Bronchial epithelial cell (primary cell): ENCODE data around the gene SMIM24. TPM values are rescaled to one million over a fixed set of nuclear protein-coding genes. Genes with fewer than 3 reads are reported as not detected.

Experiments used
- DNase-seq: peaks from one replicate; pipeline ENCODE4 v3.0.0-alpha.2; 2010; ENCODE audit warnings: low read depth
- FAIRE-seq: peaks from 2 replicates; lab custom pipeline; 2011; peaks lifted over from hg19 to GRCh38; lab: Jason Lieb, UNC
- H3K27me3 ChIP-seq: 2 replicates; pipeline ENCODE4 v1.5.1; 2011; ENCODE audit warnings: low read length; ENCODE audit not compliant: control insufficient read depth, insufficient read depth
- H3K36me3 ChIP-seq: 2 replicates; pipeline ENCODE4 v1.5.1; 2011; ENCODE audit warnings: low read length; ENCODE audit not compliant: control insufficient read depth, insufficient read depth
- H3K4me3 ChIP-seq: 2 replicates; pipeline ENCODE4 v1.5.1; 2011; ENCODE audit warnings: mild to moderate bottlenecking, low read depth, low read length, control low read depth
- total RNA-seq: library from RNA; depleted of rRNA; stranded (reverse); fragments of >200 nt; gene quantifications from 2 replicates; pipeline ENCODE4 v1.2.1, GENCODE V29; 2014
- TF ChIP-seq, protein P1 (sequence below): IDR thresholded peaks from 2 replicates; pipeline ENCODE4 v1.5.1; 2011; ENCODE audit warnings: mild to moderate bottlenecking, moderate library complexity, low read length, control low read depth, inconsistent platforms; ENCODE audit not compliant: insufficient read depth, severe bottlenecking

SMIM24 gene
- total RNA-seq, 1 donor from 2014 or later = not detected

DNA sequence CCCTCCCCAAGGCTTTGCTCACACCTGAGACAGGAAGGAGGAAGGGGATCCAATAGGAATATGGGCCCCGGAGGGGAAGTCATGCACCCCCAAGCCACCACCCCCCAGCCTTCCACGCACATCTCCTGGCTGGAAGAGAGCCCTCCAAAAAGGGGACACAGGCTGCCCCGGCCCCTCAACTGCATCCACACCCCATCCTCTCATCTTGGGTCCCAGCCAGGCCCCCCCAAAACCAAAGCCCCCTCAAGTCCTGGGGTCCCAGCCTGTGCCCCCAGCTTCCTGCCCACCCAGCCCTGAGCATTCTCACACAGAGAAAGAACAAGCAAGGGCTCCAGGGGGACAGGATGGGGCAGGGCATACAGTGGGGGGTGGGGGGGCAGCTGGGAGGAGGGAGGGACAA, 12.1 kb downstream of the SMIM24 start:
- H3K27me3 ChIP-seq = no peaks in the 10 kb centered on the region
- FAIRE-seq = no peak
- DNase-seq = no peak
- peaks cover 1% of the 10 kb centered on the region for H3K36me3 ChIP-seq
- no peak overlapping the region for H3K4me3 ChIP-seq
- TF ChIP-seq, protein P1, sequence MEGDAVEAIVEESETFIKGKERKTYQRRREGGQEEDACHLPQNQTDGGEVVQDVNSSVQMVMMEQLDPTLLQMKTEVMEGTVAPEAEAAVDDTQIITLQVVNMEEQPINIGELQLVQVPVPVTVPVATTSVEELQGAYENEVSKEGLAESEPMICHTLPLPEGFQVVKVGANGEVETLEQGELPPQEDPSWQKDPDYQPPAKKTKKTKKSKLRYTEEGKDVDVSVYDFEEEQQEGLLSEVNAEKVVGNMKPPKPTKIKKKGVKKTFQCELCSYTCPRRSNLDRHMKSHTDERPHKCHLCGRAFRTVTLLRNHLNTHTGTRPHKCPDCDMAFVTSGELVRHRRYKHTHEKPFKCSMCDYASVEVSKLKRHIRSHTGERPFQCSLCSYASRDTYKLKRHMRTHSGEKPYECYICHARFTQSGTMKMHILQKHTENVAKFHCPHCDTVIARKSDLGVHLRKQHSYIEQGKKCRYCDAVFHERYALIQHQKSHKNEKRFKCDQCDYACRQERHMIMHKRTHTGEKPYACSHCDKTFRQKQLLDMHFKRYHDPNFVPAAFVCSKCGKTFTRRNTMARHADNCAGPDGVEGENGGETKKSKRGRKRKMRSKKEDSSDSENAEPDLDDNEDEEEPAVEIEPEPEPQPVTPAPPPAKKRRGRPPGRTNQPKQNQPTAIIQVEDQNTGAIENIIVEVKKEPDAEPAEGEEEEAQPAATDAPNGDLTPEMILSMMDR = no peak

DNA sequence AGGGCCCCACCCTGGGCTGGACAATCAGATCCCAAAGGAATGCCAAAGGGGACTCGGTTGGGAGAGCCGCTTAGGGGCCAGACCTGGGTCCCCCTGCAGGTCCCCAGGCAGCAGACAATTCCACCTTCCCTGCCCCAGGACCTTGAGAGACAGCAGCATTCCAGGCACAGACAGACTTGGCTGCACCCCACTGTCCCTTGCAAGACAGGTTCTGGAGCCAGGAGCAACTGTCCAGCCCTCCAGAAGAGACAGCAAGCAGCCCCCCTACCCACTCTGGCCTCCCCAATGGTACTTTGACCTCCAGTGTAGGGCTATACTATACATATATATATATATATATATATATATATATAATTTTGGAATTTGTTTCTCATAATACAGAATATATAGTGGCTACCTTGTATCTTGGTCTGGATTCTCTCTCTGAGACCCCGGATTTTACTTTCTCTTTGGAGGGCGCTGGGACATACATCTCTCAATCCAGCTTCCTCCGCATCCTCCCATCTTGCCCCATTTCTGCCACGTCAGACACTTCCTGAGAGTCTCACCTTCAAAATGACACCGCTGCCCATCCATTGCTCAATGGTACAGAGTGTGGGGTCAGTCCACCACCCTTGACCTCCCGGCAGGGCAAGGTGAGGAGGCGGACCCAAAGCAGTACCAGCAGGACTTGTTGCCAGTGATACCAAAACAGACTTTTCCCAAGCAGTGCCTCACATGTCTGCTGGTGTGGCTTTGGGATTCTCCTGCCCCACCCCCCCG, 12.7 kb downstream of the SMIM24 start:
- no peak overlapping the region for H3K4me3 ChIP-seq
- DNase-seq = no peak
- no peaks in the 10 kb centered on the region for H3K27me3 ChIP-seq
- FAIRE-seq = no peak
- TF ChIP-seq, protein P1 = no peak
- peaks cover 2% of the 10 kb centered on the region for H3K36me3 ChIP-seq

DNA sequence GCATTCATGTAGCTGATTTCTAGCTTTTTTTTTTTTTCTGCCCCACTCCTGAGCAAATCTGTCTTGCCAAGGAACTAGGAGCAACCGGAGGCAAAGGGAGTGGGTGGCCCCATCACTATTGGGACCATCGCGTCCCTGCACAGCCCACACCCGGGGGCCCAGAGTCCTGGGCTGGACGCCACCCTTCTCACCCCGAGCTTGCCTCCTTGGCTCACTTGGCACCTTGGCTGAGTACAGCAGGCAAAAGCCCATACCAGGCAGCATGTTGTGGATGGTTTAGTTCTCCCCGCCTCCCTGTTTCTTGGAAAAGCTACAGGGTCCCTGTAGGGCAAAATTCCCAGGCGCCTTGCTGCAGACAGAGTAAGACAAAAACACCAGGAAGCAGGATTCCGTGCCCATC, 13.7 kb downstream of the SMIM24 start:
- Histone ChIP-seq H3K36me3 (peaks cover 2% of the 10 kb centered on the region), H3K27me3 (no peaks in the 10 kb centered on the region), H3K4me3 (no peak overlapping the region)
- FAIRE-seq (no peak), DNase-seq (no peak)
- TF ChIP-seq, protein P1 = no peak

DNA sequence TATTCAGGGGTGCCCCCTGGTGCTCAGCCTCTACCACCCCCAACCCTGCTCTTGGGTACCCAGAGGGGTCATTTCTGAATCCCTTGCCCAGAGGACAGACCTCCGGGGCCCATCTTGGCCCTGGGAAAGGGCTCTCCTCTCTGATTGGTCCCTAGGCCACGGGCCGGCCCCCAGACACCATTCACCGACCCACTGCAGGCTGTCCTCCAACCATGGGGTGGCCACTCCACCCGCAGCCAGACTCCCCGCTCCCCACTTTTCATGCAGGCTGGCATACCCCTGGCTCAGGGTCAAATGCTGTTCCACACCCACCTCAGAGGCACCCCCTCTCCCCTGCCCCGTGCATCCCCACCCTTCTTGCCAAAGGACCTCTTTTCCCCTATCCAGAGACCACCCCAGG, 14.8 kb downstream of the SMIM24 start:
- peaks cover 2% of the 10 kb centered on the region for H3K36me3 ChIP-seq
- FAIRE-seq = no peak
- DNase-seq = no peak
- no peak overlapping the region for H3K4me3 ChIP-seq
- H3K27me3 ChIP-seq = no peaks in the 10 kb centered on the region
- TF ChIP-seq, protein P1 = no peak

DNA sequence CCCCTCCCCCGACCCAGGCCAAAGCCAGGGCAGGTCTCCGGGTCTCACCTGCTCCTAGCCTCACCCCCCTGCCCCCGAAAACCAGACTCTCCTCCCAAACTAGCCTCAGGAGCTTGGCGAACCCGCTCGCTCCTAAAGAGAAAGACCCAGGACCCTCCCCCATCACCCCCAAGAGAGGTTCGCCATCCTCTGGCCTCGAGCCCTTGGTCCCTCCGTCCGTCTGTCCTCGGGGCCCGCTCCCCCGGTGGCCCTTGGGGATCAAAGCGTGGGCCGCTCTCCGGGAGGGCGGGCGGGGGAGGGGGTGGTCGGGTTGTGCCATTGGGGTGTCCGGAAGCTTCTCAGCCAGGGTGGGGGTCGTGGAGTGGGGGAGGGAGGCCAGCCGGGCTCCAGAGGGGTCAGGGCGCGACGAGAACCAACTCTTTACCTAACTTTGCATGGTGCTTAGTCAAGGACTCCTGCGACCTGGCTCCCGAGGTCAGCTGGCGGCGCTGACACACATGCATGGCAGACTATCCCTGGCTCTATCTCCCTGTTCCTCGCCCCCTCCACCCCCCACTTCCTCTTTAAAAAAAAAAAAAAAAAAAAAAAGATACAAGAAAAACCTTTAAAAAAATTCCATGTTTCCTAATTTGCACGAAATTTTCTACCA, 15.6 kb downstream of the SMIM24 start:
- no peaks in the 10 kb centered on the region for H3K27me3 ChIP-seq
- H3K36me3 ChIP-seq = peaks cover 5% of the 10 kb centered on the region
- TF ChIP-seq, protein P1 = no peak
- DNase-seq = no peak
- no peak overlapping the region for H3K4me3 ChIP-seq
- no peak for FAIRE-seq
